GM08714 (cell line): ENCODE measurements around the gene SNAP47.

ENCODE experiments used
- H3K4me3 ChIP-seq: fragments of 200-500 bp; sonication (Bioruptor generic); 2 replicates; pipeline ENCODE4 v1.5.1; 2014; ENCODE audit warnings: mild to moderate bottlenecking, low read length, inconsistent platforms
- ZNF274 ChIP-seq: IDR thresholded peaks from 2 replicates; pipeline ENCODE4 v1.6.1; 2012; ENCODE audit warnings: mild to moderate bottlenecking, low read depth, low read length

The SNAP47 gene

DNA sequence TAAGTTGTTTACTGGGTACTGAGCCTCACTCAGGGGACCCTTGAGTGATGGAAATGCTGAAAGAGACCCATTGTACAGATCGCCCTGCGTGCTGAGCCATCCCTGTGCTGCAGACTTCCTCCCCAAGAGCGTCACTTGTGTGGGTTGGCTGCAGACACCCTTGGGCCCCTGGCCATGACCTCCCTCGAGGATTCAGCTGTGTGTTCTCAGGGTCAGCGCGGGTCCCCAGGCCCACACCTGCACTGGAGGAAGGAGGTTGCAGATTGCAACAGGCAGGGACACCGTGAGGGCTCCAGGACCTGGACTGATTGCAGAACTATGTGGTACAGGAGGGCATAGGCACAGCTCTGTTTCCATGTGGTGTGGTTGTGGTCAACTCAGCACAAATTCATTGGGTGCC is 4.4 kb downstream of the SNAP47 start:
- no peak overlapping the region for H3K4me3 ChIP-seq
- TF ChIP-seq ZNF274, result no peak

DNA sequence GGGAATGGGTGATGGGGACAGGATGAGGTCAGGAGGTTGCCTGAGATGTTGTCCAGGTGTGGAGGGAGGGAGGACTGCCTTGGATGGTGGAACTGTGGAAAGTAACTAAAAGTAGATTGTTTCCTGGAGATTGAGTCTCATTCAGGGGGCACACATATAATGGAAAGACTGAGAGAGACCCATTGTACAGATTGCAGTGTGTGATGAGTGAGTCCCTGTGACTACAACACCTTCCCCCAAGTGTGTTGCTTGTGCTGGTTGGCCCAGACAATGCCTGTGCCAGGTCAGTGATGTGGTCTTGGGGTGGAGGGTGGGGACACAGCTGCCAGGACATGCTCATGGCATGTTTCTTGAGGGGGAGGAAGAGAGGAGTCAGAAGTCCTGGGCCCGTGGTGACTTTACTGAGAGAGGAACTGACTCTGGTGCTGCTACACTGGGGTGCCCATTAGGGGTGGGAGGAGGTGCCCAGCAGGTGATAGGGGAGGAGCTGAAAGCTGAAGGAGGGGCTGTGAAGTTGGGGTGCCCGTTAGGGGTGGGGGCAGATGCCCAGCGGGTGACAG is 5.2 kb downstream of the SNAP47 start:
- no peak for TF ChIP-seq ZNF274
- H3K4me3 ChIP-seq, result no peak overlapping the region

DNA sequence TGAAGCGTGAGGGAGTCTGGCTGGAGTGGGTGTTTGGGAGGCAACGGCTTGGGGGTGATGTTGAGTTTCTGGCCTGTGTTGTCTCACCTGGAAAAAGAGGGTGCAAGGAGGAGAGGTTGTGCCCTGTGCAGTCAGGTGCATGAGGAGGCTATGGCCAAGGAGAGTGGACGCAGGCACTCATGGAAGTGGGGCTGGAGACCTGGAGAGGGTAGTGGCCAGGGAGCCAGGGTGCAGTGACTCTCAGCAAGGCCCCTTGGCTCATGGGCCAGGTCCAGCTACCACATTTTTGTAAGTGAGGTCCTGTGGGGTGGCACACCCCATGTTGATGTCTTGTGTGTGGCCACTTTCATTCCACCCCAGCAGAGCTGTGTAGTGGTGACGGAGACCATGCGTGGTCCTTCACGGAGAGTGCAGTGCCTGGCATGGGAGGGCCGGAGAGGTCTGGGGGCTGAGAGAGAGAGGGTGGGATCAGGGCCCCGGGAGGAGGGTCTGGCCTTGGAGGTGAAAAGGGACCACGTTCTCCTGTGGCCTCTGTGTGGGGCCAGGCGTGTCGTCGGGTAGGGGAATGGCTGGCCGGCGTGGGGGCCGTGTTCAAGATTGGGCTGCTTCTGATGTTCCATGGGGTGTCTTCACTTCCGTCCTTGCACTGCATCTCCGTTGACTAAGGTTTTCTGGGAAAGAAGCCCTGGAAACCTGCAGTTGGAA is 6.1 kb downstream of the SNAP47 start:
- no peak for TF ChIP-seq ZNF274
- H3K4me3 ChIP-seq, result no peak overlapping the region

DNA sequence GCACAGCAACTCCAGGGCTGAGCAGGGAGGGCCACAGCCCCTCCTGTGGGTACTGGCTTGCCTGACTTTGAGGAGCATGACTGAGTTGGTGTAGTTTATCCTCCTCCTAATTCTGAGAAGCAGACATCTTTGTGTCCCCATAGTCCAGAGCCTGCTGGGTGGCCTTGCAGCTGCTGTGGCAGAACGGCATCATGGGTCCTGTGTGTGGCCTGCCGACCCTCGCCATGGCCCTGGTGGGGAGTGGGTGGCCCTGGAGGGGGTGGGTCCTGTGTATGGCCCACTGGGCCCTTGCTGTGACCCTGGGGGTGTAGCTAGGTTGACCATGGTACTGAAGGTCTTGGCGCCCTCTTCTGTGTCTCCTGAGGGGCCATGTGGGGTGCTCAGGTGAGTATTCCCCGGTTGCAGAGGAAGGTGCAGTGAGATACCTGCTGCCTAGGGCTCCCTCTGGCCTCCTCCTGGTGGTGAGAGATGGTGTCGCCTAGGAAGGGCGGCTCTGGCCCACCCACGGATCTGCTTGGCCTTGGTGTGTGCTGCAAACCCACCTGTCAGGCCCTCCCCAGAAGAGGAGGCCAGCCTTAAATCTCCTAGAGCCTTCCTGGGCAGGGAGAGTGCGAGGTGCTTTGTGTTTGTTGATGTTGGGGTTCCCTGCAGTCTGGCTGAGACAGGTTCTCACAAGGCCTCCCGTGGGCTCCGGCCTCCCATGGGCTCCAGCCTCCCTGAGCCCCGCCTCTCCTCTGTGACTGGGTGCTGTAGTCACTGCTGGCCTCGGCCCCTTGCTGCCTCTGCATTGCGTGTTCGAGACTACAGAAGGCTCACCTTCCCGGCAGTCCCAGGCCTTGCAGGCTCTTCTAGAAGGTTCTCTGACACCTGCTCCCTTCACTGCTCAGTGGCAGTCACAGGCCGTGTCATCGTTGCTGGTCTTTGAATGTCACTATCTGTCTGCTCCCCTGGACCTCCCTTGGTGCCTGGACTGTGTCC is 7.8 kb downstream of the SNAP47 start:
- H3K4me3 ChIP-seq, result no peak overlapping the region
- TF ChIP-seq ZNF274, result no peak

DNA sequence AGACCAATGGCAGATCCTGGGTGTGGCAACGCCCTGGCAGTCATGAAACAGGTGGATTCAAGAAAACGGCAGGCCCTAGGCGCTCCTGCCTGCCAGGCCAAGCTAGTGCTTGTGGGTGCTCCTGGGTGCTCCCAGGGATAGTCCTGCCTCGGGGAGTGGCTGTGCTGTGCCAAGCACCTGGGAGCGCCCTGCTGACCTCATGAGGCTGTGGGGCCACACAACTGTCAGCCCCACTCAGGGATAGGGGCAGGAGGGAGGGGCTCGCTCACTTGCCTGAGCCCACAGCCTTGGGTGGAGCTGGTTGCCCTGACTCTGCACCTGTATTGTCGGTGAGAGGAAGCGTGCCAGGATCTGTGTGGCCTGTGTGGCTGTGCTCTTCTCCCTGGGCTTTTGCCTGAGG is 9.4 kb downstream of the SNAP47 start:
- no peak overlapping the region for H3K4me3 ChIP-seq
- TF ChIP-seq ZNF274, result no peak

DNA sequence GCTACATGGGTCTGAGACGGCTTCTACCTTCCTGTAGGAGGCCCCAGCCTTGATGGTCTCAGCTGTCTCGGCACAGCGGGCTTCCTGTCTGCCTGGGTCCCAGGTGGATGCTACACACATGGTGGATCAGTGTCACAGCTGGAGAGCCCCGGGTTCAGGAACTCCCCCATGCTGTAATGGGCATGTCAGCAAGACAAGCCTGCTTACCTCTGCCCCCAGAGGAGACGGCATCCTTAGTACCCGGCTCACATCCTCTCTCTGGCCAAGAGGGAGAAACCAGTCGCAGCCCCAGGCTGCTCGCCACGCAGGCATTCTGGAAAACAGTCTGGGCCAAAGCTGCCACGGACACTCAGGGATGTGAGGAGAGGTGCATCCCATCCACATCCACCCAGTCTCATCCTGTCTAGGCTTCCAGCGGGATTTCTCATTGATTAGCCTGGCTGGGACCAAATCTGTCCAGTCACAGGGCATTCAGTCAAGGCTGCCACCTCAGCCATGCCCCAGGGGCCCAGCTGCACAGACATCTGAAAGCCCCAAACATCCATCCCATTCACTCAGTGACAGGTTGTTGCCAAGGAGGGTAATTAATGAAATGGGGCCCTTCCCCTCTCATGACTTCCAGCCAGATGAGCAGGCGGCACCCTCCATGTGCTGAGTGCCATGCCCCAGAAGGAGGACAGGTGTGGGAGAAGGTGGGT is 10.5 kb downstream of the SNAP47 start:
- no peak for TF ChIP-seq ZNF274
- H3K4me3 ChIP-seq, result no peak overlapping the region

DNA sequence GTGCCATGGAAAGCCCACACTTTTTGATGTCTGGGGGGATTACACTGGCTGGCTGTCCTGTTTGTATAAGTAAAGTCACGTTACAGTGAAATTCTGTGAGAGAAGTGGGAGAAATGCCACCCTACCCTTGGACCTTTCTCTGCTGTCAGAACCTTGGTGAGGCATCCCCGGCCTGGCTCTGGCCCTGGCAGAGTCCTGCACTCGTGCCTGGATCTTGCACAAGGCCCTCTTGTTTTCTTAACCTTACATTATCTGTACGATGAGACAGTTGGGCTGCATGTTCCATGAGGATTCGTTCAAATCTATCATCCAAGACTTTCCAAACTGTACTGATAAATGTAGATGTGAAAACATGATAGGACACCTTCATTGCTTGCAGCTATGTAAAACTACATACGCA is 11.4 kb downstream of the SNAP47 start:
- no peak for TF ChIP-seq ZNF274
- no peak overlapping the region for H3K4me3 ChIP-seq

DNA sequence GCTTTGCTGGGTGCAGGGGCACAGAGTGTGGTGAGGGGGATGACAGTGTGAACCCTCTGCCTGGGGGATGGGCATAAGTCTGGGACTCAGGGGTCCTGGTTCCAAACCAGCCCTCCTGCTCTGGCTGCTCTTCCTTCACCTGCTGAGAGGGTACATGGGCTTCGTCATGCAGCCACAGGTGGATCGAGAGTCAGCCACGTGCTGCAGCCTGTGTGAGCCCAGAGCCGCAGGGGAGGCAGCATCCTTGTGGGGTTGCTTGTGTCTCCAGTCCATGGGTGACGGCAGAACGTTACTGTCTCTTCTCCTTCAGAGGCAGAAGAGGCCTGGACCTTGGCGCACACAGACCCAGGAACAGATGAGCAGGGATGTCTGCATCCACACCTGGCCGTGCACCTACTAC is 12.1 kb downstream of the SNAP47 start:
- no peak overlapping the region for H3K4me3 ChIP-seq

DNA sequence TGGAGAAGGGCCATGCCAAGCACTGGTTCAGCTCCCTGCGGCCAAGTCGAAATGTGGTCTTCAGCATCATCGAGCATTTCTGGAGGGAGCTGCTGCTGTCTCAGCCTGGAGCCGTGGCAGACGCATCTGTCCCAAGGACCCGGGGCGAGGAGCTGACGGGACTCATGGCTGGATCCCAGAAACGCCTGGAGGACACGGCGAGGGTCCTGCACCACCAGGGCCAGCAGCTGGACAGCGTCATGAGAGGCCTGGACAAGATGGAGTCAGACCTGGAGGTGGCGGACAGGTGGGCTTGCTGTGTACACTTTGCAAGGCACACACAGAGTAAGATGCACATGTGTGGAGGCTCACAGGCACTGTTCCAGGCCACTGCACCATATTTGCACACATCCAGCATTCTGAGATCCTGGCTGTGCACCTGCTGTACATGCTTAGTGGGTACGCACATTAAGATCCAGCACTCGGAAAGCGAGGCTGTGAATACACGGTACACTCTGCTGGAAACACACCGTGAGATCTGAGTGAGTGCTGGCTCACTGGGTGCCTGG is 12.8 kb downstream of the SNAP47 start:
- no peak overlapping the region for H3K4me3 ChIP-seq
- TF ChIP-seq ZNF274, result no peak

More for the DNA sequence above, 12.1 kb downstream of the SNAP47 start:
- no peak for TF ChIP-seq ZNF274

DNA sequence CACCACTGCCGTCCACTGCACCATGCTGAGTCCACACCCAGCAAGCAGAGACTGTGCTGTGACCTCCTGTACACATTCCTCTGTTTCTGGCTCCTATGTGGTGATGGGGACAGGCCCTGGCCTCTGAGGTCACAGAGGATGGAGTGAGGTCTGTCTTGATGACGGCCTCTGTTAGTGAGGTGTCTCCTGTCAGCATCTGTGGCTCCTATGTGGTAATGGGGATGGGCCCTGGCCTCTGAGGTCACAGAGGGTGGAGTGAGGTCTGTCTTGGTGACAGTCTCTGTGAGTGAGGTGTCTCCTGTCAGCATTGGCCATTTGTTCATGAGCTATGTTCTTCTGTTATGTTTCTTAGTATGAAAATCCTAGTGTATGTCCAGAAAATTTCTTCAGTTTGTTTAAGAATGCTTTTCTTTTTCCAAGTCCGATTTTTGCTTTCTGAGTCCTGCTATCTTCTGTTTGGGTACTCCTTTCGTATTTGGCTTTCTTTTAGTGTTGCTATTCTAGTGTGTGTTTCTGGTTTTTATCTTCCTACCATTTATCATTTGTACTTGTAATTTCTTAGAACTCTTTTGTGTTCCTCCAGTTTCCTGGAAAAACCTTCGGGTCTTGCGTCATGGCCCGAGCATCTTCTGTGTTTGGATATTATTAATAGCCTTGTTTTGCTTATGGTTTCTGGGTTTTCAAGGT is 13.4 kb downstream of the SNAP47 start:
- no peak overlapping the region for H3K4me3 ChIP-seq
- no peak for TF ChIP-seq ZNF274

DNA sequence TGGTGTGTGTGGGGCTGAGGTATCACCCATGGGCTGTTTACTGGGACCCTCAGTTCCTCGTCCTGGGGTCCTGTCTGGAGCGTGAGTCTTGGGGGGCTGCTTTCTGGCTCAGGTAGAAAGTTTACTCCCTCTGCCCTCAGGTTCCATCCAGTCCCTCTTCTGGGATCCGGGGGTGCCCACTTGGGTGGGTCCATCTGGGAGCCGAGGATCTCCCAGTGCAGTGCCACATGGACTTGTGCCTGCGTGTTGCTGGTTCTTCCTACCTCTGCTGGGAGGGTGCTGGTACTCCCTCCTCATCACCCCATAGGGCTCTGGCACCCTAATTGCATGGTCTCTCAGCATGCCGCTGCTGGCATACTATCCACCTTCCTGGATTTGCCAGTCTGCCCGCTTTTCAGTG is 14.0 kb downstream of the SNAP47 start:
- no peak overlapping the region for H3K4me3 ChIP-seq
- no peak for TF ChIP-seq ZNF274

DNA sequence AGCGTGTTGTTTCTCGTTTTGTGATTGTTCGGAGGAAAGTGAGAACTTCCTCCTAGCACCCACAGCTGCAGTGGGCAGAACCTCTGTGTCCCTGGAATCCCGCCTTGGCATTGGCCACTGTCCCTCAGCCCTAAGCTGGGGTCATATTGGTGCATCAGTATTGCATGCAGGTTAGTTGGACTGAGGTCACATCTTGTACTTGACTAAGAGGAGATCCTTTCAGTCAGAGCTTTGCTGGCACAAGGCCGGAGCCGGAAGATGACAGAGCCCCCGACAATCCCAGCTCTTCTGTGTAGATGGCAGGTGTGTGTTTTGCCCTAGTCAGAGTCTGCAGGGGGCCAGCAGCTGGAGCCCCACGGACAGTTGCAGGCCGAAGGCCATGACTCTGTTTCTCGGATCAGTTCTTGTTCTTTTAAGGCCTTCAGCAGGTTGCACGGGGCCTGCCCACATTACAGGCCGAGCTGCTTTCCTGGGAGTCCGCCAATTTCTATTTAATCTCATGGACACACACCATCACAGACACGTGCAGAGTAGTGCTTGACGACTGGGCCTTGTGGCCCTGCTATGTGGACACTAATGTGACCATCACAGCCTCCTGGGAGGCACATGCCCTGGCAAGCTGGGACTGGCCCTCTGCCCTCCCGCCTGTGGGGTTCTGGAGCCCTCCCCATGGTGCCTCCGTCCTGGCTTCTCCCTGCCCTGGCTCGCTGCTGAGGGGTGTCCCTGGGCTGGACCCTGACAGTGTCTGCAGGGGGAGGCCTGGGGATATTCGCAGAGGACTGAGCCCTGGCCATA is 14.9 kb downstream of the SNAP47 start:
- no peak overlapping the region for H3K4me3 ChIP-seq
- no peak for TF ChIP-seq ZNF274
